ENCODE measurements around the gene VPS18.

The VPS18 gene

GRCh38 chr15:40923551-40923950, 29.3 kb downstream of the VPS18 start:
- TF ChIP-seq CTCF (IDR thresholded peaks at IDR 0.05) (no peak), ZFX (IDR thresholded peaks at IDR 0.05; ENCODE audit: borderline replicate concordance) (no peak)
- H3K27ac ChIP-seq, result no peak overlapping the region

- H3K27ac ChIP-seq, result no peak overlapping the region
- TF ChIP-seq CTCF (IDR thresholded peaks at IDR 0.05) (no peak), ZFX (IDR thresholded peaks at IDR 0.05; ENCODE audit: borderline replicate concordance) (no peak)
These were observed 31.2 kb downstream of the VPS18 start for GRCh38 chr15:40925495-40925862.

GRCh38 chr15:40925863-40926658, 31.8 kb downstream of the VPS18 start:
- no peak overlapping the region for H3K27ac ChIP-seq
- no peak for TF ChIP-seq ZFX (IDR thresholded peaks at IDR 0.05; ENCODE audit: borderline replicate concordance)
- TF ChIP-seq CTCF (IDR thresholded peaks at IDR 0.05), result no peak

GRCh38 chr15:40926659-40927494, 32.6 kb downstream of the VPS18 start:
- no peak overlapping the region for H3K27ac ChIP-seq
- TF ChIP-seq CTCF (IDR thresholded peaks at IDR 0.05) (no peak), ZFX (IDR thresholded peaks at IDR 0.05; ENCODE audit: borderline replicate concordance) (no peak)

- no peak for TF ChIP-seq ZFX (IDR thresholded peaks at IDR 0.05; ENCODE audit: borderline replicate concordance)
- no peak overlapping the region for H3K27ac ChIP-seq
These were observed 33.2 kb downstream of the VPS18 start for GRCh38 chr15:40927495-40927872.

- H3K27ac ChIP-seq, result peak overlapping the region; percentile 47
- TF ChIP-seq CTCF (IDR thresholded peaks at IDR 0.05) (no peak), ZFX (IDR thresholded peaks at IDR 0.05; ENCODE audit: borderline replicate concordance) (no peak)
These were observed 33.9 kb downstream of the VPS18 start for GRCh38 chr15:40927873-40928806.

Measured in 22Rv1 (cell line).